GM18517 (cell line): ENCODE measurements around the gene ANKRD44.
A peak's percentile ranks its signal among the peaks of the same experiment; 100 is the strongest.

Experiments used
- ATAC-seq: cut with Tn5 transposase; IDR thresholded peaks from one replicate; pipeline ENCODE4 v1.9.1; 2021; ENCODE audit warnings: mild to moderate bottlenecking, moderate library complexity; ENCODE audit not compliant: unreplicated experiment

ANKRD44 gene

GRCh38 chr2:197124639-197125390 is 185.8 kb downstream of the ANKRD44 start:
- ATAC-seq: no peak

- ATAC-seq: no peak
Observed at GRCh38 chr2:197122821-197123220, 187.8 kb downstream of the ANKRD44 start.

- ATAC-seq: no peak
Observed at GRCh38 chr2:197121756-197122385, 188.7 kb downstream of the ANKRD44 start.

- ATAC-seq: no peak
Observed at GRCh38 chr2:197121255-197121654, 189.3 kb downstream of the ANKRD44 start.

GRCh38 chr2:197116306-197116879 is 194.2 kb downstream of the ANKRD44 start:
- no peak for ATAC-seq

GRCh38 chr2:197115325-197115724 is 195.3 kb downstream of the ANKRD44 start:
- ATAC-seq: no peak

- peak; percentile 59 for ATAC-seq
Observed at GRCh38 chr2:197113275-197113711, 197.3 kb downstream of the ANKRD44 start.

- no peak for ATAC-seq
Observed at GRCh38 chr2:197109326-197109725, 201.3 kb downstream of the ANKRD44 start.

- no peak for ATAC-seq
Observed at GRCh38 chr2:197108758-197109157, 201.8 kb downstream of the ANKRD44 start.

GRCh38 chr2:197107291-197108269 is 203.0 kb downstream of the ANKRD44 start:
- ATAC-seq: no peak

GRCh38 chr2:197103363-197103762 is 207.2 kb downstream of the ANKRD44 start:
- ATAC-seq: no peak

GRCh38 chr2:197102231-197102630 is 208.3 kb downstream of the ANKRD44 start:
- no peak for ATAC-seq

GRCh38 chr2:197101519-197101918 is 209.1 kb downstream of the ANKRD44 start:
- no peak for ATAC-seq

GRCh38 chr2:197097578-197098366 is 212.8 kb downstream of the ANKRD44 start:
- no peak for ATAC-seq

- no peak for ATAC-seq
Observed at GRCh38 chr2:197096649-197097048, 213.9 kb downstream of the ANKRD44 start.

- no peak for ATAC-seq
Observed at GRCh38 chr2:197092431-197092830, 218.1 kb downstream of the ANKRD44 start.

- no peak for ATAC-seq
Observed at GRCh38 chr2:197090742-197091367, 219.7 kb downstream of the ANKRD44 start.

- no peak for ATAC-seq
Observed at GRCh38 chr2:197089655-197090054, 220.9 kb downstream of the ANKRD44 start.

- no peak for ATAC-seq
Observed at GRCh38 chr2:197088694-197089093, 221.9 kb downstream of the ANKRD44 start.

GRCh38 chr2:197086500-197086899 is 224.1 kb downstream of the ANKRD44 start:
- no peak for ATAC-seq
